Adrenal gland (tissue), 12 donors: ENCODE data around the gene SLC27A2. TPM values are rescaled to one million over a fixed set of nuclear protein-coding genes. Genes with fewer than 3 reads are reported as not detected.
A peak's percentile ranks its signal among the peaks of the same experiment; 100 is the strongest.

Experiments used
- DNase-seq, 7 donors: peaks; one replicate each; pipeline ENCODE4 v3.0.0-alpha.2; 2019 to 2020
- H3K27ac ChIP-seq, 5 donors: fragments of 200-600 bp; sonication (generic) in 4 of 5; 1 replicate in 3 of 5; 2 replicates in 2 of 5; pipeline versions ENCODE4 v1.5.1 to v1.8.0; 2016 to 2020; ENCODE audit warnings: mild to moderate bottlenecking in 1 of 5
- H3K27me3 ChIP-seq: fragments of 200-600 bp; 2 replicates; pipeline ENCODE4 v1.8.0; 2021
- H3K36me3 ChIP-seq, 2 donors: fragments of 200-600 bp; replicated peaks in 1 of 2; 1 replicate in 1 of 2; 2 replicates in 1 of 2; pipeline versions ENCODE4 v1.5.1 to v1.8.0; 2018 to 2022
- H3K4me1 ChIP-seq, 2 donors: fragments of 200-600 bp; replicated peaks in 1 of 2; 1 replicate in 1 of 2; 2 replicates in 1 of 2; pipeline versions ENCODE4 v1.5.1 to v1.8.0; 2018 to 2021
- H3K4me3 ChIP-seq, 4 donors: fragments of 200-600 bp; sonication (generic) in 3 of 4; one replicate each; pipeline ENCODE4 v1.5.1; 2016 to 2018
- H3K9me3 ChIP-seq, 3 donors: fragments of 200-600 bp; sonication (generic) in 1 of 3; replicated peaks in 1 of 3; 1 replicate in 2 of 3; 2 replicates in 1 of 3; pipeline versions ENCODE4 v1.5.1 to v1.8.0; 2016 to 2021
- POLR2A ChIP-seq, 2 donors: fragments of 450-650 bp; IDR thresholded peaks; one replicate each; pipeline ENCODE4 v1.6.1; 2017; ENCODE audit warnings: antibody characterized with exemption in 2 of 2, mild to moderate bottlenecking in 2 of 2, moderate library complexity in 1 of 2
- whole genome bisulfite sequencing, 4 donors: extraction: QIAGEN DNeasy Blood & Tissue Kit in 2 of 4; methylation state at CpG; one replicate each; pipeline versions ENCODE4 v1.1.5 to v1.1.7; 2013 to 2017; 5-methylcytosine and 5-hydroxymethylcytosine counted together
- intact Hi-C, 2 donors: fragments of 100-400 bp; cut with DNase I; formaldehyde crosslinking; loops; one replicate each; pipeline versions ENCODE4 v1.14.1 to v1.15.0; 2022 to 2023
- polyA plus RNA-seq, 3 donors: library from polyadenylated mRNA; stranded (reverse); fragments of 200-250 nt in 2 of 3; fragments of 350-450 nt in 1 of 3; fragmentation: Illumina TruSeq in 1 of 3; extraction: RNeasy Lipid Tissue Mini Kit (QIAGEN cat#74804) in 1 of 3; gene quantifications; one replicate each; pipeline ENCODE4 v1.2.3, GENCODE V29; 2013 to 2014
- total RNA-seq, 9 donors: library from RNA; depleted of rRNA in 4 of 9; stranded (reverse); fragments of >200 nt in 4 of 9; fragments of 120-200 nt in 1 of 9; fragmentation: NEBNext Ultra II Directional in 1 of 9; extraction: Animal tissue kit (Norgen Biotek cat#: 25700) in 1 of 9; gene quantifications; one replicate each; pipeline versions ENCODE4 v1.1.0 to v1.2.4, GENCODE V29; 2013 to 2023
- TF ChIP-seq, protein P1 (sequence below), 6 experiments: fragments of 450-650 bp in 4 of 6; fragments of 200-600 bp in 2 of 6; sonication (generic) in 1 of 6; IDR thresholded peaks; 1 replicate in 5 of 6; 2 replicates in 1 of 6; pipeline versions ENCODE4 v1.5.1 to v1.8.0; 2016 to 2021; ENCODE audit warnings: antibody characterized with exemption in 6 of 6, mild to moderate bottlenecking in 2 of 6, moderate library complexity in 1 of 6
- donor health status: healthy with polysubstance abuse.
- donor health status: Bipolar disorder and iron deficiency.
- donor health status: DM: yes; HTN: yes; CAD: no.
- donor health status: DM: no; HTN: no; CAD: no.
- donor health status: DM: no; HTN: no; CAD: no.
- donor health status: DM: yes; HTN: yes; CAD: no.

The SLC27A2 gene
- total and polyA plus RNA-seq, 12 donors, result 0.22 to 49.5 (median 22.5) TPM

DNA sequence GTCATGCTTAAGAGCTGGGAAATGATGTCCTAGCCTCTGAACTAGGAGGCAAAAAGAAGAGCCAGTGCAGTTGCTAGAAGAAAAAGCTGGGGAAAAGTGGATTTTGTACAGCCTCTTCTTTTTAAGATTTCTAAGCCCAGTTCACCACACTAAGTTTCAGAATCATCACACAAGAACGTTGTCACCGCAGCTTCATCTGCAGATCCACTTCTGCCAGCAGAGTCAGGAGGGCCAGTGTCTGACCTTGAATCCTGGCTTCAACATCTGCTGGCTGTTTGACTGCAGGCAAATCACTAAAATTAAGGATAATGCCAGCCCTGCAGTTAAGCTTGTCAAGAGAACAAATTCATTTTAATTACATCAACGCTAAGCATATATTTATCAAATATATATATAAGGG is 47.3 kb downstream of the SLC27A2 start:
- DNase-seq, result peak; percentile 34 to 71 (median 65)
- Histone ChIP-seq H3K4me3 (no peak overlapping the region), H3K27me3 (no peaks in the 10 kb centered on the region), H3K9me3 (no peaks in the 10 kb centered on the region), H3K27ac (no peak overlapping the region), H3K36me3 (no peaks in the 10 kb centered on the region), H3K4me1 (no peaks in the 10 kb centered on the region)
- intact Hi-C loops, result no loop called here
- no peak for TF ChIP-seq POLR2A (IDR thresholded peaks at IDR 0.05)
- TF ChIP-seq, protein P1, sequence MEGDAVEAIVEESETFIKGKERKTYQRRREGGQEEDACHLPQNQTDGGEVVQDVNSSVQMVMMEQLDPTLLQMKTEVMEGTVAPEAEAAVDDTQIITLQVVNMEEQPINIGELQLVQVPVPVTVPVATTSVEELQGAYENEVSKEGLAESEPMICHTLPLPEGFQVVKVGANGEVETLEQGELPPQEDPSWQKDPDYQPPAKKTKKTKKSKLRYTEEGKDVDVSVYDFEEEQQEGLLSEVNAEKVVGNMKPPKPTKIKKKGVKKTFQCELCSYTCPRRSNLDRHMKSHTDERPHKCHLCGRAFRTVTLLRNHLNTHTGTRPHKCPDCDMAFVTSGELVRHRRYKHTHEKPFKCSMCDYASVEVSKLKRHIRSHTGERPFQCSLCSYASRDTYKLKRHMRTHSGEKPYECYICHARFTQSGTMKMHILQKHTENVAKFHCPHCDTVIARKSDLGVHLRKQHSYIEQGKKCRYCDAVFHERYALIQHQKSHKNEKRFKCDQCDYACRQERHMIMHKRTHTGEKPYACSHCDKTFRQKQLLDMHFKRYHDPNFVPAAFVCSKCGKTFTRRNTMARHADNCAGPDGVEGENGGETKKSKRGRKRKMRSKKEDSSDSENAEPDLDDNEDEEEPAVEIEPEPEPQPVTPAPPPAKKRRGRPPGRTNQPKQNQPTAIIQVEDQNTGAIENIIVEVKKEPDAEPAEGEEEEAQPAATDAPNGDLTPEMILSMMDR (IDR thresholded peaks at IDR 0.05), result no peak
- 38 to 59% (median 42%) methylated on average over 3 of the region's 3 CpGs for WGBS, 4 donors

DNA sequence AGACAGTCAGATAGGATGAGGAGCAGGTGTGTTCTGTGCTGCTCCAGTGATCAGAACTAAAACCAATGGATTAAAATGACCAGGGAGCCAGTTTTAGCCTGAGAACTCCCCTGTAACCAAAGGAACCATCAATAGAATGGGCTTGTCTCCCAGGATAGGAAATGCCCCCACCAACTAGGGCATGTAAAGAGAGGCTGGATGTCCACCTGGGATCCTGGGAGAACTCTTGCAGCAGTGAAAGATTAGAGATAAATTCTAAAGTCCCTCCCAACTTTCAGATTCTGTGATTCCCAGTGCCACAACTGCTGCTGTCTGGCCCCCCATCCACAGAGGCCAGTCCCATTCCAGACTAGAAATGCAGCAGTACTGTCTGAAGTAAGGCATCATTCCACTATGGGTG is 49.8 kb downstream of the SLC27A2 start:
- TF ChIP-seq, protein P1 (IDR thresholded peaks at IDR 0.05), result no peak
- TF ChIP-seq POLR2A (IDR thresholded peaks at IDR 0.05), result no peak
- Histone ChIP-seq H3K27ac (no peak overlapping the region), H3K4me3 (no peak overlapping the region), H3K9me3 (no peaks in the 10 kb centered on the region), H3K27me3 (no peaks in the 10 kb centered on the region), H3K36me3 (no peaks in the 10 kb centered on the region), H3K4me1 (no peaks in the 10 kb centered on the region)
- intact Hi-C loops, result no loop called here
- DNase-seq, result no peak

DNA sequence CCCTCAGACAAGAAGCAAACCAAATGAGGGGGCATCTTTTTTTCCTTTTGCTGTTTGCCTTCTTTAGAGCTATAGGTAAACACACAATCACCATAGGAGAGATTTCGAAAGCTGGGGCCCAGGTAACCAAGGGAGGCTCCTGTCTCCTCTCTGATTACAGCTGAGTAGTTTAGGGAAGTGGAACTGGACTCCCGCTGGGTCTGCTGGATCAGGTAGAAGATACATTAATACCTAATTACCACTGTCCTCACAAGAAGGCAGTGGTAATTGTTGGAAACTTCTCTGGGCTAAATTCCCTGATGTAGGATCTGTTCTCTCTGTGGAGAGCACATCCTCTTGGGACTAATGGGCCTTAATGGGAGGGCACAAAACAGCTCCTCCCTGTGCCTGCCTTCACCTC is 50.8 kb downstream of the SLC27A2 start:
- H3K4me3 ChIP-seq, result no peak overlapping the region
- no peak for DNase-seq
- H3K36me3 ChIP-seq, result no peaks in the 10 kb centered on the region
- no peaks in the 10 kb centered on the region for H3K4me1 ChIP-seq
- 82 to 100% (median 85%) methylated on average over 2 of the region's 2 CpGs for WGBS, 4 donors
- intact Hi-C loops, result no loop called here
- H3K9me3 ChIP-seq, result no peaks in the 10 kb centered on the region
- TF ChIP-seq, protein P1 (IDR thresholded peaks at IDR 0.05), result no peak
- H3K27me3 ChIP-seq, result no peaks in the 10 kb centered on the region
- H3K27ac ChIP-seq, result no peak overlapping the region

DNA sequence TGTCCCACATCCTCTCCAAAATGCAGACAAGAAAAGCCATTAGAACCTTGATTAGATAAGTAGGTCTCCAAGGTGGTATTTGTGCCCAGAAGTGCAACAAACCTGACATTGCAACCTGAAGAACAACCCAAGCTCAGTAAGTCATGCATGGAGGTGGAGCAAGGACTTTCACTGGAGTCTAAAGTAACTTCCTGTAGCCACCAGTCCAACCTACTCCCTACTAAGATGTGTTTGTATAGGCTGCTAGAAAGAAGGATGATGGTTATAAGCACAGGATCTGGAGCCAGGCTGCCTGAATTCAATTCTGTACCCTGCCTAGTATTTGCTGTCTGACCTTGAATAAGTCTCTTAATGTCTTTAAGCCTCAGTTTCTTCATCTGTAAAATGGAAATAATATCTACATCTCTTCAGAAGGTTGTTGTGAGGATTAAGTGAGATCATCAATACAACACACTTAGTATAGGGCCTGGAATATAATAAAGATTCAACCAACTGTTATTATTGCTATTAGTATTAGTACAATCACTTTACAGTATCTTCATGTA is 51.3 kb downstream of the SLC27A2 start:
- TF ChIP-seq, protein P1 (IDR thresholded peaks at IDR 0.05), result no peak
- no peak for TF ChIP-seq POLR2A (IDR thresholded peaks at IDR 0.05)
- Histone ChIP-seq H3K36me3 (no peaks in the 10 kb centered on the region), H3K27me3 (no peaks in the 10 kb centered on the region), H3K9me3 (no peaks in the 10 kb centered on the region), H3K27ac (no peak overlapping the region), H3K4me1 (no peaks in the 10 kb centered on the region), H3K4me3 (no peak overlapping the region)
- DNase-seq, result no peak
- intact Hi-C loops, result no loop called here
